H1 (cell line): ENCODE data around the gene MBNL1. TPM values are rescaled to one million over a fixed set of nuclear protein-coding genes. Genes with fewer than 3 reads are reported as not detected.

ENCODE experiments used
- CTCF ChIA-PET: fragments of 300-600 bp; sonication (Branson Sonifier 250); formaldehyde crosslinking; loops from one replicate; lab custom pipeline; 2021; ENCODE audit not compliant: partially characterized antibody; lab: Charles Lee
- POLR2A ChIA-PET: fragments of 300-600 bp; sonication (Branson Sonifier 250); formaldehyde crosslinking; loops from one replicate; lab custom pipeline; 2021; ENCODE audit warnings: inconsistent platforms; ENCODE audit not compliant: partially characterized antibody; lab: Charles Lee
- DNase-seq, 2 experiments: peaks; one replicate each; pipeline versions ENCODE4 v3.0.0 to v3.0.0-alpha.2; 2010 to 2022; ENCODE audit warnings: low spot score in 2 of 2, low read depth in 1 of 2, mixed read lengths in 1 of 2
- FAIRE-seq: peaks from 2 replicates; lab custom pipeline; 2011; peaks lifted over from hg19 to GRCh38; lab: Jason Lieb, UNC
- H2AFZ ChIP-seq: 2 replicates; pipeline ENCODE4 v1.8.1; 2012; ENCODE audit warnings: low read length, inconsistent platforms
- H2AK5ac ChIP-seq: 2 replicates; pipeline ENCODE4 v1.6.1; 2013; ENCODE audit warnings: low read depth, low read length
- H2BK120ac ChIP-seq: replicated peaks from 2 replicates; pipeline ENCODE3; 2013; ENCODE audit warnings: low read depth, low read length, inconsistent platforms
- H2BK12ac ChIP-seq: 2 replicates; pipeline ENCODE4 v1.6.1; 2013; ENCODE audit warnings: low read depth, low read length
- H2BK15ac ChIP-seq: 2 replicates; pipeline ENCODE4 v1.6.1; 2013; ENCODE audit warnings: low read length
- H2BK20ac ChIP-seq: 2 replicates; pipeline ENCODE4 v1.6.1; 2013; ENCODE audit warnings: low read length
- H2BK5ac ChIP-seq: 2 replicates; pipeline ENCODE4 v1.6.1; 2013; ENCODE audit warnings: low read depth, low read length
- H3K14ac ChIP-seq: 2 replicates; pipeline ENCODE4 v1.6.1; 2013; ENCODE audit warnings: inconsistent platforms; ENCODE audit not compliant: insufficient read length
- H3K18ac ChIP-seq: 2 replicates; pipeline ENCODE4 v1.6.1; 2013; ENCODE audit warnings: low read length; ENCODE audit errors: extremely low read depth
- H3K23ac ChIP-seq: 2 replicates; pipeline ENCODE4 v1.6.1; 2013; ENCODE audit warnings: inconsistent platforms; ENCODE audit not compliant: insufficient read length
- H3K23me2 ChIP-seq: 2 replicates; pipeline ENCODE4 v1.6.1; 2013; ENCODE audit warnings: low read depth, low read length
- H3K27ac ChIP-seq: 2 replicates; pipeline ENCODE4 v1.6.1; 2011; ENCODE audit warnings: low read depth, low read length, inconsistent platforms
- H3K27me3 ChIP-seq, 4 experiments: replicated peaks in 1 of 4; 1 replicate in 1 of 4; 2 replicates in 3 of 4; pipeline versions ENCODE4 v1.6.1 to v1.8.1; 2011 to 2013; ENCODE audit warnings: low read length in 3 of 4, mild to moderate bottlenecking in 3 of 4, inconsistent platforms in 2 of 4, mixed read lengths in 2 of 4, moderate library complexity in 1 of 4; ENCODE audit not compliant: control insufficient read depth in 3 of 4, insufficient read depth in 3 of 4; ENCODE audit errors: extremely low read depth in 1 of 4
- H3K36me3 ChIP-seq, 4 experiments: 2 replicates each; pipeline versions ENCODE4 v1.6.1 to v1.8.1; 2011 to 2013; ENCODE audit warnings: mild to moderate bottlenecking in 4 of 4, low read length in 3 of 4, moderate library complexity in 2 of 4, control low read depth in 1 of 4, inconsistent platforms in 1 of 4; ENCODE audit not compliant: insufficient read depth in 4 of 4, control insufficient read depth in 2 of 4
- H3K4ac ChIP-seq: replicated peaks from 2 replicates; pipeline ENCODE3; 2013; ENCODE audit warnings: low read length, low read depth, mixed read lengths, inconsistent platforms; ENCODE audit not compliant: insufficient read length
- H3K4me1 ChIP-seq, 4 experiments: replicated peaks in 1 of 4; 1 replicate in 1 of 4; 2 replicates in 3 of 4; pipeline versions ENCODE4 v1.6.1 to v1.8.1; 2011 to 2013; ENCODE audit warnings: low read length in 3 of 4, inconsistent platforms in 2 of 4, mixed read lengths in 1 of 4; ENCODE audit not compliant: insufficient read depth in 4 of 4, control insufficient read depth in 3 of 4
- H3K4me2 ChIP-seq, 2 experiments: 2 replicates each; pipeline versions ENCODE4 v1.6.1 to v1.8.1; 2011 to 2013; ENCODE audit warnings: low read depth in 2 of 2, low read length in 2 of 2, control low read depth in 1 of 2, inconsistent platforms in 1 of 2, mild to moderate bottlenecking in 1 of 2; ENCODE audit not compliant: insufficient read depth in 1 of 2
- H3K4me3 ChIP-seq, 4 experiments: fragments of 200-600, 300-600 bp in 1 of 4; sonication (generic), shearing (Covaris generic), sonication (Bioruptor Twin) in 1 of 4; 2 replicates each; pipeline versions ENCODE4 v1.5.1 to v1.8.1; 2011 to 2016; ENCODE audit warnings: low read length in 4 of 4, low read depth in 3 of 4, control low read depth in 2 of 4, inconsistent platforms in 2 of 4, mild to moderate bottlenecking in 2 of 4, mixed read lengths in 1 of 4, moderate library complexity in 1 of 4; ENCODE audit not compliant: insufficient read depth in 2 of 4; ENCODE audit errors: extremely low read depth in 1 of 4
- H3K56ac ChIP-seq: replicated peaks from 2 replicates; pipeline ENCODE3; 2013; ENCODE audit warnings: low read depth, mild to moderate bottlenecking, mixed read lengths, low read length, inconsistent platforms; ENCODE audit not compliant: insufficient read length
- H3K79me1 ChIP-seq: 2 replicates; pipeline ENCODE4 v1.6.1; 2013; ENCODE audit warnings: low read depth, low read length, control low read depth
- H3K79me2 ChIP-seq, 2 experiments: 2 replicates each; pipeline versions ENCODE4 v1.6.1 to v1.8.1; 2012 to 2013; ENCODE audit warnings: low read length in 2 of 2, mild to moderate bottlenecking in 2 of 2, inconsistent platforms in 1 of 2; ENCODE audit not compliant: insufficient read depth in 2 of 2, control insufficient read depth in 1 of 2
- H3K9ac ChIP-seq, 4 experiments: replicated peaks in 1 of 4; 1 replicate in 1 of 4; 2 replicates in 3 of 4; pipeline versions ENCODE4 v1.6.1 to v1.8.1; 2011 to 2013; ENCODE audit warnings: low read depth in 3 of 4, low read length in 3 of 4, control low read depth in 2 of 4, mild to moderate bottlenecking in 2 of 4, moderate library complexity in 2 of 4, inconsistent platforms in 1 of 4; ENCODE audit errors: extremely low read depth in 1 of 4
- H3K9me3 ChIP-seq, 2 experiments: 2 replicates each; pipeline versions ENCODE4 v1.6.1 to v1.8.1; 2012 to 2013; ENCODE audit warnings: mild to moderate bottlenecking in 2 of 2, moderate library complexity in 2 of 2, control low read depth in 1 of 2, inconsistent platforms in 1 of 2, low read depth in 1 of 2, low read length in 1 of 2, mixed read lengths in 1 of 2; ENCODE audit not compliant: insufficient read depth in 2 of 2
- H4K20me1 ChIP-seq, 2 experiments: replicated peaks in 1 of 2; 2 replicates each; pipeline versions ENCODE3 to v1.8.1; 2011 to 2013; ENCODE audit warnings: inconsistent platforms in 2 of 2, low read length in 2 of 2, mild to moderate bottlenecking in 1 of 2; ENCODE audit not compliant: insufficient read depth in 2 of 2, control insufficient read depth in 1 of 2
- H4K5ac ChIP-seq: 2 replicates; pipeline ENCODE4 v1.6.1; 2013; ENCODE audit warnings: low read length, low read depth, mixed read lengths, inconsistent platforms; ENCODE audit not compliant: insufficient read length
- H4K8ac ChIP-seq: 2 replicates; pipeline ENCODE4 v1.8.0; 2013; ENCODE audit warnings: mild to moderate bottlenecking, moderate library complexity, low read length, inconsistent platforms; ENCODE audit not compliant: insufficient read depth; ENCODE audit errors: extremely low read depth
- H4K91ac ChIP-seq: replicated peaks from 2 replicates; pipeline ENCODE3; 2013; ENCODE audit warnings: low read length, mixed read lengths, inconsistent platforms; ENCODE audit not compliant: insufficient read length
- CTCF ChIP-seq, 3 experiments: IDR thresholded peaks; 1 replicate in 2 of 3; 2 replicates in 1 of 3; pipeline versions ENCODE4 v1.5.1 to v1.6.1; 2011; ENCODE audit warnings: low read length in 3 of 3, mild to moderate bottlenecking in 3 of 3, inconsistent platforms in 2 of 3, low read depth in 1 of 3, moderate library complexity in 1 of 3; ENCODE audit not compliant: insufficient read depth in 1 of 3; ENCODE audit errors: control extremely low read depth in 1 of 3
- RAD21 ChIP-seq, 2 experiments: IDR thresholded peaks in 1 of 2; conservative IDR thresholded peaks in 1 of 2; 2 replicates each; pipeline ENCODE4 v1.6.1; 2011; ENCODE audit warnings: low read depth in 2 of 2, low read length in 2 of 2, improper control_type of control experiment in 1 of 2, inconsistent platforms in 1 of 2, mild to moderate bottlenecking in 1 of 2, moderate library complexity in 1 of 2
- RFX5 ChIP-seq: IDR thresholded peaks from 2 replicates; pipeline ENCODE4 v1.6.1; 2011; ENCODE audit warnings: low read depth, low read length, improper control_type of control experiment, borderline replicate concordance
- WGBS, 2 experiments: shearing (Covaris generic) in 1 of 2; methylation state at CpG; one replicate each; pipeline versions ENCODE4 v1.1.6 to v1.1.7; 2013 to 2015; ENCODE audit warnings: low lambda C conversion rate in 2 of 2, mixed read lengths in 2 of 2, inconsistent platforms in 1 of 2, low coverage in 1 of 2, missing lambda C conversion rate in 1 of 2; ENCODE audit not compliant: insufficient replicate concordance in 2 of 2, insufficient coverage in 1 of 2, insufficient read length in 1 of 2; ENCODE audit errors: extremely low coverage in 1 of 2, missing lambda C conversion rate in 1 of 2; 5-methylcytosine and 5-hydroxymethylcytosine counted together
- polyA plus RNA-seq, 7 experiments: library from polyadenylated mRNA; depleted of rRNA in 3 of 7; stranded (reverse) in 5 of 7; unstranded in 2 of 7; fragments of >200 nt in 5 of 7; fragments of 200-250 nt in 2 of 7; gene quantifications; 1 replicate in 5 of 7; 2 replicates in 1 of 7; 4 replicates in 1 of 7; pipeline versions ENCODE4 v1.2.1 to v1.2.3, GENCODE V29; 2011 to 2013; ENCODE audit warnings: missing spikeins in 2 of 7, mixed read lengths in 2 of 7
- total RNA-seq: library from RNA; stranded (reverse); fragmentation: NEBNext Ultra II Directional; extraction: Animal tissue kit (Norgen Biotek cat#: 25700); gene quantifications from 2 replicates; pipeline ENCODE4 v1.2.1, GENCODE V29; 2021

Gene MBNL1
- total and polyA plus RNA-seq, 2 of the 8 experiments (the other 6 are each of a cell fraction or from before 2014, with no cell fraction given): 5.0 to 16.4 TPM

GRCh38 chr3:152508705-152509104 lies 240.0 kb downstream of the MBNL1 start:
- no peaks in the 10 kb centered on the region for H3K79me1 ChIP-seq
- no peak overlapping the region for H2BK20ac ChIP-seq
- no peak overlapping the region for H3K23ac ChIP-seq
- no peak overlapping the region for H3K56ac ChIP-seq
- H4K5ac ChIP-seq: no peak overlapping the region
- no peak overlapping the region for H2BK120ac ChIP-seq
- no peak overlapping the region for H2AK5ac ChIP-seq
- no peak overlapping the region for H3K9ac ChIP-seq
- H4K20me1 ChIP-seq: no peaks in the 10 kb centered on the region
- WGBS, 2 experiments: 76% methylated on average over 1 of the region's 1 CpG; no CpG with 5 or more reads in 1 of the 2 experiments
- H3K23me2 ChIP-seq: no peaks in the 10 kb centered on the region
- H3K18ac ChIP-seq: no peak overlapping the region
- H2BK15ac ChIP-seq: no peak overlapping the region
- H3K4ac ChIP-seq: no peak overlapping the region
- no peaks in the 10 kb centered on the region for H3K4me1 ChIP-seq
- no peak overlapping the region for H2AFZ ChIP-seq
- no peak overlapping the region for H4K91ac ChIP-seq
- H3K14ac ChIP-seq: no peak overlapping the region
- H2BK5ac ChIP-seq: no peak overlapping the region
- no peaks in the 10 kb centered on the region for H3K9me3 ChIP-seq
- no peaks in the 10 kb centered on the region for H3K79me2 ChIP-seq
- DNase-seq (no peak), FAIRE-seq (no peak)
- no peak overlapping the region for H4K8ac ChIP-seq
- H3K27me3 ChIP-seq: no peaks in the 10 kb centered on the region
- H3K36me3 ChIP-seq: no peaks in the 10 kb centered on the region
- ChIA-PET CTCF (interaction anchor here (1.0 to 5.5 kb wide), 10 partner anchors 8 to 326 kb away, joined by 3 to 22 read pairs (median 4); partner anchors contain the start of gene P2RY1), POLR2A (no interaction called here)
- no peak overlapping the region for H2BK12ac ChIP-seq
- H3K4me2 ChIP-seq: no peak overlapping the region
- TF ChIP-seq RFX5: no peak
- peak in 1 of 3 experiments; percentile 18; a peak in 2 of 4 replicates for TF ChIP-seq CTCF (IDR thresholded peaks at IDR 0.05; ENCODE audit: control extremely low read depth in 1 of 3, insufficient read depth in 1 of 3, low read depth in 1 of 3, low read length in 3 of 3)
- TF ChIP-seq RAD21 (IDR thresholded peaks at IDR 0.05 in 1 of 2, conservative IDR thresholded peaks at IDR 0.05 in 1 of 2; ENCODE audit: low read depth in 2 of 2, low read length in 2 of 2): peak; percentile 36 to 51
- no peak overlapping the region for H3K4me3 ChIP-seq
- no peak overlapping the region for H3K27ac ChIP-seq
